ENCODE measurements around the gene ZNF746. TPM values are rescaled to one million over a fixed set of nuclear protein-coding genes. Genes with fewer than 3 reads are reported as not detected.

Gene ZNF746
- polyA plus RNA-seq = 10 to 100 TPM in 1 of 3 donors, 1 to 10 TPM in 2; 5.4 to 13.1 (median 6.3) TPM

DNA sequence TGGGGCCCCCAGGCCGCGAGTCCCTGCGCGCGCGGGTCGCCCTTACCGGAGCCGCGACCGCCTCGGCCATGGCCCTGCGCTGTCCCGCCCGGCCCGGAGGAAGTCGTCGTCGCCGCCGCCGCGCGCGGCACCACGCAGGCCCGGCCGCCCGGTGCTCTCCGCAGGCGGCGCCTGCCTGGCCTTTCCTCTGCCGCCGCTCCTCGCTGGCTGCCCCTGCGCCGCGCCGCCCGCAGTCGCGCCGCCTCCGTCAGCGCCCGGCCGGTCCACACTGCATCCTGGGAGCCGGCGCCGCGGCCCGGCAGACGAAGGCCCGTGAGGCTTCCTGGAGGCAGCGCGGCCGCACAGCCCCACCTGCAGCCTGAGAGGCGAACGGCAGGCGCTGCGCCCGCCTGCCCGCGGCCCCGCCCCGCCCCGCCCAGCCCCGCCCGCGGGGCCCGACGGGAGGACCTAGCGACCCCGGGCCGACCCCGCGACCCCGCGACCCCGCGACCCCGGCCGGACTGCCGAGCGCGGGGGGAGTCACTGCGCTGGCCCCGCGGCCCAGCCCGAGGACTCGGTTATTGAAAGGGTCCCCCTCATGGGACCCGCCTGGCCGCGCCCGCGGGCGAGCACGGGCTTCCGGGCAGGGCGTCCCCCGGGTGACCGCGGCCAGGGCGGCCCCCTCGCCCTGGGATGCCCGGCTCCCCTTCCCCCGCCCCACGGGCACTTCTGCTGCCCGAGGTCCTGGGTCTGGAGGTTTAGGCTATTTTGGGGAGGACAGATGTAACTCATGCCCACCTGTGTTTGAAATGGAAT, at the start of gene ZNF746:
ZNF746 (minus strand) TSS at position 343 of the 795 bp plus-strand sequence; CDS start at position 70, 273 bp downstream.
- Mint-ChIP-seq H3K27ac (peak within 1 kb of the TSS; percentile 88 to 97 (median 94)), H3K27me3 (ENCODE audit: low read depth in 3 of 3) (peaks cover 2 to 5% (median 5%) of the 10 kb centered on the region in 3 donors), H3K36me3 (peaks cover 4 to 8% (median 6%) of the 10 kb centered on the region in 3 donors), H3K4me1 (peaks cover 37 to 51% of the 10 kb centered on the region in 2 donors), H3K4me3 (peak within 1 kb of the TSS; percentile 92 to 97 (median 94)), H3K9me3 (no peaks in the 10 kb centered on the region)
- peak; percentile 80 to 84 (median 82) for DNase-seq

DNA sequence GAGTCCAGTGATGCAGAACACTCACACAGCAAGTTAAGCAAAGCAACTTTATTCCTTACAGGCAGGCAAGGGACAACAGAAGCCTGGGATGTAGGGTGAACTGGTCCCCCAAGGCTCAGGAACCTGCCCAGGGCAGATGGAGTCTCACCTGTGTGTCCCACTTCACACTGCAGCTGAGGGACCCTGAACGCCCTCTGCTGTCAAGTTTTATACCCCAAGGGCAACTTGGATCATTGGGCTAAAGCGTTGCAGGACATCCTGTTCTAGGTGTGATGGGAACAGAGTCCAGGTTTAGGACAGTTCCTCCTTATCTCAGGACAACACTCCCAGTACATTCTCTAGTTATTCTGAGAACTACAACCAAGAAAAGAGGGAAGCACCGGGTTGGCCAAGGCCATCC, 49.5 kb upstream of the ZNF746 start:
- no peaks in the 10 kb centered on the region for H3K9me3 Mint-ChIP-seq
- peak overlapping the region in 1 of 6 donors; percentile 76 for H3K27ac Mint-ChIP-seq
- no peak overlapping the region for H3K4me3 Mint-ChIP-seq
- H3K4me1 Mint-ChIP-seq = no peaks in the 10 kb centered on the region
- H3K36me3 Mint-ChIP-seq = peaks cover 26 to 59% (median 27%) of the 10 kb centered on the region in 3 donors
- H3K27me3 Mint-ChIP-seq (ENCODE audit: low read depth in 3 of 3) = no peaks in the 10 kb centered on the region
- DNase-seq = no peak

- H3K27me3 Mint-ChIP-seq (ENCODE audit: low read depth in 3 of 3) = peaks cover 0 to 2% (median 0%) of the 10 kb centered on the region in 3 donors
- DNase-seq = no peak
- peak overlapping the region in 2 of 6 donors; percentile 22 to 24 for H3K27ac Mint-ChIP-seq
Observed at GRCh38 chr7:149546331-149546730, 48.7 kb upstream of the ZNF746 start.

DNA sequence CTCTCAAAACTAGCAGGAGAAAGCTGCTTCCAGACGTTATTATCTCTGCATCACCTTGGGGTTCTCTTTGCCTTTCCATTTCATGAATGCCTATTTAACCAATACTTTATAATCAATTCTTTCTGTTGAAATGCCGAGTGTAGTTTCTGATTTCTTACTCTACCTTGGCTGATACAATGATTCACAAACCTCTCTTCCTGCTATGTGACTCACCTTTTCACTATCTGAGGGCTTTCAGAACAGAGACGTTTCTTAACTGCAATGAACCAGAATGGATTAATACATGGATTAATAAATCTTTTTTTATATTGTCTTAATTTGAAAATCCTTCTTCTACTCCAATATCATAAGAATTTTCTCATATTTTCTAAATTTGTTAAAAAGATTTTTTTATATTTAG, 46.4 kb upstream of the ZNF746 start:
- H3K27me3 Mint-ChIP-seq (ENCODE audit: low read depth in 3 of 3) = peaks cover 0 to 2% (median 0%) of the 10 kb centered on the region in 3 donors
- H3K4me3 Mint-ChIP-seq = no peak overlapping the region
- H3K36me3 Mint-ChIP-seq = peaks cover 14 to 40% (median 34%) of the 10 kb centered on the region in 3 donors
- H3K4me1 Mint-ChIP-seq = no peaks in the 10 kb centered on the region
- no peak for DNase-seq
- peak overlapping the region in 1 of 6 donors; percentile 29 for H3K27ac Mint-ChIP-seq
- peaks cover 0 to 12% (median 2%) of the 10 kb centered on the region in 6 donors for H3K9me3 Mint-ChIP-seq

More at GRCh38 chr7:149546331-149546730, 48.7 kb upstream of the ZNF746 start:
- H3K36me3 Mint-ChIP-seq = peaks cover 22 to 52% (median 29%) of the 10 kb centered on the region in 3 donors
- no peak overlapping the region for H3K4me3 Mint-ChIP-seq
- H3K4me1 Mint-ChIP-seq = no peaks in the 10 kb centered on the region
- no peaks in the 10 kb centered on the region for H3K9me3 Mint-ChIP-seq

DNA sequence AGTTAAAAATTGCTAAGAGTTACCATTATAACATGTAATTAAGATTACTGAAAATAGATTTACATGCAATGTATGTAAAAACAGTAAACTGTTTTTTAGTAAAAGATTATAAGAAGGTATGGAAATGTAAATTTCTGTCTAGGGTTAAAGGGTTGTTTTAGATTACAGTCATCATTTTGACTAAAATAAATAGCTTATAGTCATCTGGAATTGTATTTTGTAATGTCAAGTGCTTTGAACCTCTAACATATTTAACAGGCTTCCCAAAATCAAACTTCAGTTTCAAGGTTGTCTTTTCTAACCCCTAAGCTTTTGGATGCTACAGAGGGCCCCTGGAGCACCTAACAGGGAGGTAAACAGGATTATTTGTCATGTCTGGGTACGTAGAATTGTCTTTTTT, 35.0 kb upstream of the ZNF746 start:
- peaks cover 41 to 82% (median 70%) of the 10 kb centered on the region in 6 donors for H3K9me3 Mint-ChIP-seq
- peaks cover 0 to 7% (median 6%) of the 10 kb centered on the region in 3 donors for H3K36me3 Mint-ChIP-seq

DNA sequence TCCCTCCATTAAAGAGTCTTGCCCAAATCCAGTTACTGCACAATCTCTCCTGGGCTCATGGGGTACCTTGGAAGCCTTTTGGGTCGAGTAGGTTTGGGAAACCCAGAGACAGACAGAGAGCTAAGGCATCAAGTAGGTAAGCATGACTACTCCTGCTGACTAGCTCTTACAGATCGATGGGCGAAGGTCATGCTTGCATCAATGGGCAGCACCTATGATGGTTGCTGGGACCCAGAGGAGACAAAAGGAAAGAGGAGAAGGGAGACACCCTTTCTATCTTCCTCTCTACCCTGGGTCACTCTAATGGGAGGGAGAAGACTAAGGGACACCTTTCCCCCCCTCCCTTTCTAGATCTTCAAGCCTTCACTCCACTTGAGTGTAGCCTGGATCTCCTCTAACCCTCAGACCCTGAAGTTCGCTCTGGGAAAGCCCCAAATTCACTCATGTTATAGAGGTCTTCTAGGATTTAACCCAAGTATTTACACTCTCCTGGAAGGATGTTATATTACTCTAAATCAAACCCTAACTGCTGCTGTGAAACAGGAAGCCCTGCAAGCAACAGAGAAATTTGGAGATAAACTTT, 31.6 kb upstream of the ZNF746 start:
- Mint-ChIP-seq H3K27ac (no peak overlapping the region), H3K4me3 (no peak overlapping the region), H3K36me3 (peaks cover 0 to 7% (median 3%) of the 10 kb centered on the region in 3 donors), H3K27me3 (ENCODE audit: low read depth in 3 of 3) (no peaks in the 10 kb centered on the region), H3K9me3 (peaks cover 38 to 77% (median 70%) of the 10 kb centered on the region in 6 donors), H3K4me1 (no peaks in the 10 kb centered on the region)
- no peak for DNase-seq

More for the DNA sequence above, 35.0 kb upstream of the ZNF746 start:
- no peak for DNase-seq
- H3K4me3 Mint-ChIP-seq = no peak overlapping the region
- no peaks in the 10 kb centered on the region for H3K4me1 Mint-ChIP-seq
- H3K27me3 Mint-ChIP-seq (ENCODE audit: low read depth in 3 of 3) = no peaks in the 10 kb centered on the region
- H3K27ac Mint-ChIP-seq = no peak overlapping the region

DNA sequence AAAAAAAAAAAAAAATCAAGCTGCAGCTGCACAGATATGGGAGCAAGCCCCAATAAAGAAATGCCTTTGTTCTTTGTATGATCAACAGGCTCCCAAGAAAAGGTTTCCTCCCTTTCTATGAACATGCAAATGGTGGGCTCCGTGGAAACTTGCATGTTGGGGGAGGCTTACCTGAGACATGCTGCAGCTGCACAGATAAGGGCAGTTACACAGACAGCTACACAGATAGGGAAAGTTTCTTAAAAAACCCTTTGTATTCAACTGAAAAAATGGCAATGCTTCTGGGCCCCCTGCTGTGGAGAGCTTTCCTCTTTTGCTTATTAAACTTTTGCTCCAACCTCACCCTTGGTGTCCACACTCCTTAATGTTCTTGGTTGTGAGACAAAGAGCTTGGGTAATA, 29.8 kb upstream of the ZNF746 start:
- no peak for DNase-seq
- Mint-ChIP-seq H3K27ac (no peak overlapping the region), H3K4me3 (no peak overlapping the region), H3K27me3 (ENCODE audit: low read depth in 3 of 3) (peaks cover 0 to 2% (median 0%) of the 10 kb centered on the region in 3 donors), H3K4me1 (no peaks in the 10 kb centered on the region), H3K36me3 (peaks cover 0 to 7% (median 3%) of the 10 kb centered on the region in 3 donors), H3K9me3 (peaks cover 36 to 61% (median 55%) of the 10 kb centered on the region in 6 donors)

DNA sequence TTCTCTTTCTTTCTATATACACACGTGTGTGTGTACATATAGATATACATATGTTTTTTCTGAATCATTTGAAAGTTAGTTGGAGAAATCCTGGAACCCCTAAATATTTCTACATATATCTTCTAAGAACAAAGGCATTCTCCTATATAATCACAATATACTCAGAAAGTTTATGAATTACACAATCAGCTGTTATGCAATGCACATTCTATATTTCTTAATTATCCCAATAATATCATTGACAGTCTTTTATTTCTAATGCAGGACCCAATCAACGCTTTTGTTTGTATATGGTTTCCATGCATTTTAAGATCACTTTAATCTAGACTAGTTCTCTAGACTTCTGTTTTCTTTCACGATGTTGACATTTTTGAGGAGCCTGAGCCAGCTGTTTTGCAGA, 27.7 kb upstream of the ZNF746 start:
- no peak overlapping the region for H3K4me3 Mint-ChIP-seq
- H3K36me3 Mint-ChIP-seq = peaks cover 0 to 7% (median 0%) of the 10 kb centered on the region in 3 donors
- H3K4me1 Mint-ChIP-seq = no peaks in the 10 kb centered on the region
- H3K27me3 Mint-ChIP-seq (ENCODE audit: low read depth in 3 of 3) = peaks cover 1 to 5% (median 3%) of the 10 kb centered on the region in 3 donors
- peaks cover 32 to 43% (median 39%) of the 10 kb centered on the region in 6 donors for H3K9me3 Mint-ChIP-seq
- DNase-seq = no peak
- no peak overlapping the region for H3K27ac Mint-ChIP-seq

GRCh38 chr7:149524394-149524793, 26.8 kb upstream of the ZNF746 start:
- Mint-ChIP-seq H3K4me3 (no peak overlapping the region), H3K9me3 (peaks cover 25 to 40% (median 30%) of the 10 kb centered on the region in 6 donors), H3K4me1 (no peaks in the 10 kb centered on the region), H3K36me3 (peaks cover 0 to 7% (median 0%) of the 10 kb centered on the region in 3 donors), H3K27ac (no peak overlapping the region), H3K27me3 (ENCODE audit: low read depth in 3 of 3) (peaks cover 2 to 5% (median 5%) of the 10 kb centered on the region in 3 donors)
- no peak for DNase-seq

DNA sequence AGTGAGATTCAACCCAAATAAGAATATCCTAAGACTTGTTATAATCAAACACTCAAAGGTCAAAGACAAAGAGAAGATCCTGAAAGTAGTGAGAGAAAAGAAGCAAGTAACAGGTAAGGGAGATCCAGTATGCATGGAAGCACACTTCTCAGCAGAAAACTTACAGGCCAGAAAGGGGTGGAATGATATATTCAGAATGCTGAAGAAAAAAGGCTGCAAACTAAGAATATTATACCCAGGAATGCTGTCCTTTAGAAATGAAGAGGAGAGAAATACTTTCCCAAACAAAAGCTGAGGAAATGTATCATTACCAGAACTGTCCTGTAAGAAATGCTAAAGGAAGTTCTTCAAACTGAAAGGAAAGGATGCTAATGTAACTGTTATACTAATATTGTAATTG, 12.6 kb upstream of the ZNF746 start:
- Mint-ChIP-seq H3K4me1 (no peaks in the 10 kb centered on the region), H3K27me3 (ENCODE audit: low read depth in 3 of 3) (peaks cover 4 to 10% (median 8%) of the 10 kb centered on the region in 3 donors), H3K9me3 (peaks cover 21 to 70% (median 43%) of the 10 kb centered on the region in 6 donors), H3K36me3 (peaks cover 9 to 10% (median 10%) of the 10 kb centered on the region in 3 donors), H3K4me3 (no peak overlapping the region), H3K27ac (no peak overlapping the region)
- no peak for DNase-seq

- no peak for DNase-seq
- Mint-ChIP-seq H3K36me3 (peaks cover 7 to 14% (median 12%) of the 10 kb centered on the region in 3 donors), H3K4me1 (no peaks in the 10 kb centered on the region), H3K27me3 (ENCODE audit: low read depth in 3 of 3) (peaks cover 6 to 10% (median 8%) of the 10 kb centered on the region in 3 donors), H3K9me3 (peaks cover 24 to 71% (median 45%) of the 10 kb centered on the region in 6 donors), H3K27ac (no peak overlapping the region), H3K4me3 (peak overlapping the region in 1 of 5 donors; percentile 4)
Observed at GRCh38 chr7:149509774-149510173, 12.2 kb upstream of the ZNF746 start.

DNA sequence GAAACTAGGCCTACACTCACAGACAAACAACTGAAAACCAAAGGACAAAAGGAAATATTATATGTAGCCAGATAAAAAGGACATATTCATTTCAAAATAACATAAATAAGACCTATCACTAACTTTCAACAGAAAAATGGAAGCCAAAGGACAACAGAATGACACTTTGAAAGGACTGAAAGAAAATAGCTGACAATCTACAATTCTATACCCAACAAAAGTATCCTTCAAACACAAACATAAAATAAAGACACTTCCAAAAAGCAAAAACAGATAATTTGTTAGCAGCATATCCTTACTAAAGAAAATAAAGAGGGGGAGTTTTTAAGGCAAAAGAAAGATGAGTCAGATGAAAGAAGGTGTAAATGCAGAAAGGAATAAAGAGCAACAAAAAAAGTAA, 7.9 kb upstream of the ZNF746 start:
- Mint-ChIP-seq H3K27me3 (ENCODE audit: low read depth in 3 of 3) (peaks cover 6 to 8% (median 6%) of the 10 kb centered on the region in 3 donors), H3K36me3 (peaks cover 4 to 14% (median 7%) of the 10 kb centered on the region in 3 donors), H3K4me3 (no peak overlapping the region), H3K9me3 (peaks cover 13 to 32% (median 22%) of the 10 kb centered on the region in 6 donors), H3K4me1 (peaks cover 4 to 6% of the 10 kb centered on the region in 2 donors), H3K27ac (no peak overlapping the region)
- DNase-seq = no peak

- H3K4me1 Mint-ChIP-seq = peaks cover 20 to 27% of the 10 kb centered on the region in 2 donors
- H3K9me3 Mint-ChIP-seq = peaks cover 0 to 15% (median 5%) of the 10 kb centered on the region in 6 donors
- peaks cover 5 to 10% (median 5%) of the 10 kb centered on the region in 3 donors for H3K27me3 Mint-ChIP-seq (ENCODE audit: low read depth in 3 of 3)
- no peak for DNase-seq
- no peak overlapping the region for H3K4me3 Mint-ChIP-seq
- H3K36me3 Mint-ChIP-seq = peaks cover 3 to 9% (median 4%) of the 10 kb centered on the region in 3 donors
- no peak overlapping the region for H3K27ac Mint-ChIP-seq
Observed at GRCh38 chr7:149501651-149502050, 4.0 kb upstream of the ZNF746 start.

Measured in immature natural killer cell (primary cell).